Thoracic aorta (tissue), 2 donors: ENCODE data around the gene CDRT4. TPM values are rescaled to one million over a fixed set of nuclear protein-coding genes. Genes with fewer than 3 reads are reported as not detected.
A peak's percentile ranks its signal among the peaks of the same experiment; 100 is the strongest.

Experiments used
- ATAC-seq: fragments of 150-250 bp; one replicate; pipeline ENCODE4 v1.8.0; 2017; ENCODE audit warnings: low read depth; ENCODE audit not compliant: insufficient number of reproducible peaks, low FRiP score
- DNase-seq: peaks from one replicate; pipeline ENCODE4 v3.0.0-alpha.2; 2020; ENCODE audit warnings: low spot score
- H3K27ac ChIP-seq, 2 donors: fragments of 200-600 bp; sonication (generic); 1 replicate in 1 of 2; 2 replicates in 1 of 2; pipeline ENCODE4 v1.5.1; 2016; ENCODE audit warnings: mild to moderate bottlenecking in 2 of 2, moderate library complexity in 2 of 2
- H3K27me3 ChIP-seq: fragments of 200-600 bp; sonication (generic); replicated peaks from 2 replicates; pipeline ENCODE4 v1.6.0; 2016; ENCODE audit warnings: mild to moderate bottlenecking; ENCODE audit not compliant: insufficient read depth
- H3K36me3 ChIP-seq: fragments of 200-600 bp; sonication (generic); one replicate; pipeline ENCODE4 v1.5.1; 2016
- H3K4me1 ChIP-seq, 2 donors: fragments of 200-600 bp; sonication (generic); 1 replicate in 1 of 2; 2 replicates in 1 of 2; pipeline versions ENCODE4 v1.5.1 to v1.6.0; 2016; ENCODE audit warnings: low read depth in 2 of 2, mild to moderate bottlenecking in 1 of 2; ENCODE audit not compliant: control insufficient read depth in 1 of 2
- H3K4me3 ChIP-seq: fragments of 200-600 bp; sonication (generic); 2 replicates; pipeline ENCODE4 v1.5.1; 2016; ENCODE audit warnings: mild to moderate bottlenecking
- H3K9me3 ChIP-seq: fragments of 200-600 bp; sonication (generic); 2 replicates; pipeline ENCODE4 v1.5.1; 2016
- total RNA-seq, 2 donors: library from RNA; depleted of rRNA; stranded (reverse); fragments of >200 nt; gene quantifications; one replicate each; pipeline versions ENCODE4 v1.1.0 to v1.2.3, GENCODE V29; 2016
- TF ChIP-seq, protein P1 (sequence below): fragments of 200-600 bp; sonication (generic); IDR thresholded peaks from one replicate; pipeline ENCODE4 v1.5.1; 2019; ENCODE audit warnings: antibody characterized with exemption

Gene CDRT4
- total RNA-seq, 2 donors from 2014 or later = 13.5 to 22.2 TPM

GRCh38 chr17:15447928-15448579 lies 19.4 kb downstream of the CDRT4 start:
- ATAC-seq = no peak
- H3K27ac ChIP-seq = peak overlapping the region in 1 of 2 donors; percentile 17
- no peaks in the 10 kb centered on the region for H3K36me3 ChIP-seq
- no peak for DNase-seq
- H3K27me3 ChIP-seq = no peaks in the 10 kb centered on the region
- no peaks in the 10 kb centered on the region for H3K4me1 ChIP-seq
- TF ChIP-seq, protein P1, sequence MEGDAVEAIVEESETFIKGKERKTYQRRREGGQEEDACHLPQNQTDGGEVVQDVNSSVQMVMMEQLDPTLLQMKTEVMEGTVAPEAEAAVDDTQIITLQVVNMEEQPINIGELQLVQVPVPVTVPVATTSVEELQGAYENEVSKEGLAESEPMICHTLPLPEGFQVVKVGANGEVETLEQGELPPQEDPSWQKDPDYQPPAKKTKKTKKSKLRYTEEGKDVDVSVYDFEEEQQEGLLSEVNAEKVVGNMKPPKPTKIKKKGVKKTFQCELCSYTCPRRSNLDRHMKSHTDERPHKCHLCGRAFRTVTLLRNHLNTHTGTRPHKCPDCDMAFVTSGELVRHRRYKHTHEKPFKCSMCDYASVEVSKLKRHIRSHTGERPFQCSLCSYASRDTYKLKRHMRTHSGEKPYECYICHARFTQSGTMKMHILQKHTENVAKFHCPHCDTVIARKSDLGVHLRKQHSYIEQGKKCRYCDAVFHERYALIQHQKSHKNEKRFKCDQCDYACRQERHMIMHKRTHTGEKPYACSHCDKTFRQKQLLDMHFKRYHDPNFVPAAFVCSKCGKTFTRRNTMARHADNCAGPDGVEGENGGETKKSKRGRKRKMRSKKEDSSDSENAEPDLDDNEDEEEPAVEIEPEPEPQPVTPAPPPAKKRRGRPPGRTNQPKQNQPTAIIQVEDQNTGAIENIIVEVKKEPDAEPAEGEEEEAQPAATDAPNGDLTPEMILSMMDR = no peak
- no peak overlapping the region for H3K4me3 ChIP-seq
- H3K9me3 ChIP-seq = no peaks in the 10 kb centered on the region

- no peaks in the 10 kb centered on the region for H3K9me3 ChIP-seq
- no peak for ATAC-seq
- H3K27me3 ChIP-seq = no peaks in the 10 kb centered on the region
- H3K27ac ChIP-seq = no peak overlapping the region
- TF ChIP-seq, protein P1 = no peak
- no peak for DNase-seq
- no peaks in the 10 kb centered on the region for H3K36me3 ChIP-seq
- H3K4me1 ChIP-seq = no peaks in the 10 kb centered on the region
- no peak overlapping the region for H3K4me3 ChIP-seq
These were observed 21.4 kb downstream of the CDRT4 start for GRCh38 chr17:15446036-15446435.

DNA sequence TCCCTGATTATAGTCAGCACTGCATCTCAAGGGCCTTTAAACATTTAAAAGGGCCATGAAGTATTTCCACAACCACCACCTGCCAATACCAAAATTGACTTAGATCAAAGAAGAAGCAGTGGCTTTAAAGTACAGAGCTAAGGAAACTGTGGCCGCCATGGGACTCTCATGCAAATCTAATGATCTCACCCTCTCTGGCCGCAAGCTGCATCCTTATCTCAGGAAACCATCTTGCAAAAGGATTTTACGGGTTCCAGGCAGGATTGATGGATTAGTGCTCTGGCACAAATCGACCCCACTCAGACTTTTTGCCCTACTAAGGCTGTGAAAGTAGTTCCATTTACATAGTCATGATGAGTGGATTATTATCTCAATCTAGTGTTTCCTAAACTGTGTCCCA lies 22.6 kb downstream of the CDRT4 start:
- Histone ChIP-seq H3K4me3 (no peak overlapping the region), H3K36me3 (no peaks in the 10 kb centered on the region), H3K27ac (no peak overlapping the region), H3K27me3 (no peaks in the 10 kb centered on the region), H3K4me1 (no peaks in the 10 kb centered on the region), H3K9me3 (no peaks in the 10 kb centered on the region)
- TF ChIP-seq, protein P1 = no peak
- ATAC-seq (no peak), DNase-seq (no peak)

DNA sequence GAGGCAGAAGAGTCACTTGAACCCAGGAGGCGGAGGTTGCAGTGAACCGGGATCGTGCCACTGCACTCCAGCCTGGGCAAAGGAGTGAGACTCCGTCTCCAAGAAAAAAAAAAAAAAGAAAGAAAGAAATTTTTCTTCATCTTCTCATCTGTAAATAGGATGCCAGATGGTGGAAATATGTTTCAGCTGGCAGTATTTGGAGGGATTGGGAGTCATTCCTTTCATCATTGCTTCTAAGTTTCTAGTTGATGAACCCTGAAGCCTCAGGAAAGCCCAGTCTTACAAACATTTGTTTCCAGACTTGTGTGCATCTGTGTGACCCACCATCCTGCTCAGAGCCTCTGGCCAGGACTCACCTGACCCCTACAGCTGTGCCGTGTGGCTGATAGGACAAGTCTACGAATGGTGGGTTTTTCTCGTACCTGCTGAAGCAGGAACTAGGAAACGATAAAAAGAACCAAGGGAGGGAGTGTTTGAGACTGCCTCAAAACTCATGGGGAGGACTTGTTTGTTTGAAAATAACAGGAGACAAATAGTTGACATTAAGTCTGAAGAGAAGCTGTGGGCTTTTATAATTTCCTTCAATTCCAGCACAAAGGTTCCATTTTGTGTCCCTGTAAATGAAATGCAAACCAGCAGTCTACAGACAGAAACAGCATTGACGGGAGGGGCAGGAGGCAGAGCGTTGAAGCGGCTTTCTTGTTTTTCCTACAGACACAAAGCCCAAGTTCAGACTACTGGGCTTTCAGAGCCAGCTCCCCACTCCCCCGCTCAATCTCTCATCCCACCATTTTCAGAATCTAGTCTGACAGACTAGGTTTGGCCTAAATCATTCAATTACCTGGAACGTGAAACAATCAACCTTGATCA lies 24.9 kb downstream of the CDRT4 start:
- Histone ChIP-seq H3K36me3 (no peaks in the 10 kb centered on the region), H3K27ac (no peak overlapping the region), H3K4me1 (no peaks in the 10 kb centered on the region), H3K4me3 (no peak overlapping the region), H3K9me3 (no peaks in the 10 kb centered on the region), H3K27me3 (no peaks in the 10 kb centered on the region)
- ATAC-seq (no peak), DNase-seq (no peak)
- TF ChIP-seq, protein P1 = no peak

DNA sequence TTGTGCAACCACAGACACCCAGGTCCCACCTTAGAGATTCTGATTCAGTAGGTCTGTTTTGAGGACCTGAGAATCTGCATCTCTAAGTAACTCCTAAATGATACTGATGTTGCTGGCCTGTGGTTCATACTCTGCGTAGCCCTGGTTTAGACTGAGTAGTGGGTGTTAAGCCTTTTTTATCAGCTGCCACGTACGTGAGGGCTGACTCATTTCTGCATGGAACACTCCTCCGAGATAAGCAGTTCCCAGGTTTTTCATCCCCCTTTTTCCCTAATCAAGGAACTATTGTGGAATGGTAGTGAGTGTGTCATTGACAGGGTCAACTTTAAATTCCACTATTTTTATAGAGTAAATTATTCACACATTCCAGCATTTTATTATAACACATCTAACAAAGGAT lies 26.1 kb downstream of the CDRT4 start:
- Histone ChIP-seq H3K27ac (no peak overlapping the region), H3K4me3 (no peak overlapping the region), H3K9me3 (no peaks in the 10 kb centered on the region), H3K36me3 (no peaks in the 10 kb centered on the region), H3K4me1 (peaks cover 2 to 5% of the 10 kb centered on the region in 2 donors), H3K27me3 (no peaks in the 10 kb centered on the region)
- TF ChIP-seq, protein P1 = no peak
- DNase-seq (no peak), ATAC-seq (no peak)
